GM18505 (cell line): ENCODE measurements around the gene NFILZ.

Experiments
- ATAC-seq: cut with Tn5 transposase; IDR thresholded peaks from one replicate; pipeline ENCODE4 v1.9.1; 2021; ENCODE audit not compliant: unreplicated experiment
- POLR2A ChIP-seq: IDR thresholded peaks from 4 replicates; pipeline ENCODE4 v1.6.1; 2011; ENCODE audit warnings: borderline replicate concordance; ENCODE audit not compliant: insufficient read depth, insufficient read length; ENCODE audit errors: extremely low read depth

NFILZ gene

DNA sequence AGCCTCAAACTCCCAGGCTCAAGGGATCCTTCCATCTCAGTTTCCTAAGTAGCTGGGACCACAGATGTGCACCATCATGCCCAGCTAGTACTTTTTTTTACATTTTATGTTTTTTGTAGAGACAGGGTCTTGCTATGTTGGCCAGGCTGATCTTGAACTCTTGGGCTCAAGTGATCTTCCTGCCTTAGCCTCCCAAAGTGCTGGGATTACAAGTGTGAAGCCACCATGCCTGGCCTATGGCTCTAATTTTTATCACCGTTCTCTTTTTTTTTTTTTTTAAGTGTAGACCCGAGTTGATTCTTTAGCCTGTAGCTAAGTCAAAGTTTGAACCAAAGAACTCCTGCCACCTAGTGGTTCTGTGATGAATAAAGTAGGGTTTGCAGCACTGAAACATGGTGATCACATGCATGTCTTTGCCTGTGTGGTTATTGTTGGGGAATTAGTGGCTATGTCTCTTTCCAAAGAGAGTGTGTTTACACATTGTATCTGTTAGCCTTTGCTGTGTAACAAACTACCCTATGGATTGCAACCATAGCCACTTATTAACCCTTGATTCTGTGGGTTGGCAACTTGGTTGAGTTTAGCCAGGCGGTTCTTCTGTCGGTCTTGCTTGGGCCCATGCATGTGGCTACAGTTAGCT is 11.6 kb downstream of the NFILZ start:
- ATAC-seq, result no peak
- no peak for TF ChIP-seq POLR2A

DNA sequence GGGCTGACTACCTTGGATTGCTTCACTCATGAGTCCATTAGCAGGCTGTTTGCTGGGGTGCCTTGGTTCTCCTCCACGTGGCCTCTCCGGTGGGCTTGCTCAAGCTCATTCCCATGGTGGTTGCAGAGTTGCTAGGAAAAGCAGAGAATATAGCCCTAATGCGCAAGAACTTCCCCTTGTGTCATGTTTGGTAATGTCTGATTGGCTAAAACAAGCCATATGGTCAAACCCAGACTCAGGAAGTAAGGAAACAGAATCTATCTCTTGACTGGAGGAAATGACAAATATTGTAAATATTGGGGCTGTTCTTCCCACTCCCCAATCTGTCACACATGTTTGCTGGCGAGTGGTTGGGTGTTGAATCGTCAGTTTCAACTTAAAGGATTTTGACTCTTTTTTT is 12.1 kb downstream of the NFILZ start:
- TF ChIP-seq POLR2A, result no peak
- no peak for ATAC-seq

DNA sequence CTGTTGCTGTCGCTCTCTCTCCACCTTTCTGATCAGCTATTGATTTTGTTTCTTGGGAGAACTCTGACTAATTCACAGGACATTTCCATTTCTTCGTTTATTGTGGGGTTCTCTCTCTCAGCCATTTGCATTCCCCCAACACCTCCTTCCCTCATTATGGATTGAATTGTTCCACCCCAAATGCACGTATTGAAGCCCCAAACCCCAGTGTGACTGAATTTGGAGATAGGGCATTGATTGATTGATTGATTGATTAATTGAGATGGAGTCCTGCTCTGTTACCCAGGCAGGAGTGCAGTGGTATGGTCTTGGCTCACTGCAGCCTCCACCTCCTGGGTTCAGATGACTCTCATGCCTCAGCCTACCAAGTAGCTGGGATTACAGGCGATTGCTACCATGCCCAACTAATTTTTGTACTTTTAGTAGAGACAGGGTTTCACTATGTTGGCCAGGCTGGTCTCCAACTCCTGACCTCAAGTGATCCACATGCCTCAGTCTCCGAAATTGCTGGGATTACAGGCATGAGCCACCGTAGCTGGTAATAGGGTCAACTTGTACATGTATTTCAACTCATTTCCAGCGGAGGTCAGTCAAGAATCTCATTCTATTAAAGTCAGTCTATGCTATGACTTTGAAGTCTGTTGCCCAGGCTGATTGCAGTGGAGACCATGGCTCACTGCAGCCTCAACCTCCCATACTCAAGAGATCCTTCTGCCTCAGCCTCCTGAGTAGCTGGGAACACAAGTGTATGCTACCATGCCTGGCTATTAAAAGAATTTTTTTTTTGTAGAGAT is 13.6 kb downstream of the NFILZ start:
- no peak for TF ChIP-seq POLR2A
- ATAC-seq, result no peak

DNA sequence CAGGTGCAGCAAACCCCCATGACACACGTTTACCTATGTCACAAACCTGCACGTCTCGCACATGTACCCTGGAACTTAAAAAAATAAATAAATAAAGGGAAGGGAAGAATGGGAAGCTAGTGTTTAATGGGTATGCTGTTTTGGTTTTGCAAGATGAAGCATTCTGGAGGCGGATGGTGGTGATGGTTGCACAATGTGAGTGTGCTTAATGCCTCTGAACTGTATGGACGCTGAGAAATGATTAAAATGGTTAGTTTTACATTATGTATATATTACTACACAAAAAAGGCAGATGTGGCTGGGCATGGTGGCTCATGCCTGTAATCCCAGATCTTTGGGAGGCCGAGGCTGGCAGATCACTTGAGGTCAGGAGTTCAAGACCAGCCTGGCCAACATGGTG is 17.8 kb downstream of the NFILZ start:
- ATAC-seq, result no peak
- TF ChIP-seq POLR2A, result no peak

DNA sequence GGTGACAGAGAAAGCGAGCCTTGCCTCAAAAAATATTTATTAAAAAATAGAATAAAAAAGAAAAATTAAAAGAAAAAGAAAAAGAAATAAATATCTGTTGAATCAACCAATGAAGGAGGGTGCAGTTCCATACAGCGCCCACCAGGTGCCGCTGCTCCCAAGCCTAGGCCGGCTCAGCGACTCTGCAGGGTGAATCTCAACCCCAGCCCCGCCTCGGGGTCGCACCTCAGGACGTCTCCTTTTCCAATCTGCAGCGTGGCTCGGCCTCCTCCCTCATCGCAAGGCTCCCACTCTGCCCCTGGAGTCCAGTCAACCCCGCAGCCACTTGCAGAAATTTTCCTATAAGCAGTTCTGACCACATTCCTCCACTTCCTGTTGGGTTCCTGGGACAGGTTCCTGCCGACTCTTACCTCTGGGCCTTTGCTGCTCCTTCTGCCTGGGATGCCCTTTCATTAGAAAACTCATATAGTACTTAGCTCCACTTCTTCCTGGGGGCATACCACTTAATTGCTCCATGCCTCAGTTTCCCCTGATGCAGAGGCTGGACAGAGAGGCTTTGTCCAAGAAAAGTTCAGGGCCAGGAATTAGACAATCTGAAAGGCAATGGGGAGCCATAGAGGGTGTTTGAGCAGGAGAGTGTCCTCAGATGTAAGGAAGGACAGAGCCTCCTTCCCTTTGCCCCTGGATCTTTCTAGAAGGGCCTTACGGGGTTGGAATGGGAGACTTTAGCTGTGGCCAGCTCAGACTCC is 24.3 kb downstream of the NFILZ start:
- TF ChIP-seq POLR2A, result no peak
- no peak for ATAC-seq

DNA sequence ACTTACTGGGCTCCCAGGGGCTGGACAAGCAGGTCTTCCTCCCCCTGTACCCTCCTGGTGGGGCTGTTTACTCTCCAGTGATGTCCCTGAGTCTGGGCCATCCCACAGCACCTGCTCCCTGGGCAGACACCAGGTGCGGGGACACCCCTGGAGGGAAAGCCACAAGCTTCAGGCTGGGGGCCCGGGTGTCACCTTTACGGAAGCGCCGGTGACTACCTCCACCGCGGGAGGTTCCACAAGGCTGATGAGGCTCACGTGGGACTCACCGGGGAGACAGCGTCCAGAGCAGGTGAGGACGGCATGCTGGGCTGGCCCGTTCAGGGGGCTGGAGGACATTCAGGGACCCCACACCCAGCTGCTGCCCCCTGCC is 24.9 kb downstream of the NFILZ start:
- ATAC-seq, result no peak
- no peak for TF ChIP-seq POLR2A

DNA sequence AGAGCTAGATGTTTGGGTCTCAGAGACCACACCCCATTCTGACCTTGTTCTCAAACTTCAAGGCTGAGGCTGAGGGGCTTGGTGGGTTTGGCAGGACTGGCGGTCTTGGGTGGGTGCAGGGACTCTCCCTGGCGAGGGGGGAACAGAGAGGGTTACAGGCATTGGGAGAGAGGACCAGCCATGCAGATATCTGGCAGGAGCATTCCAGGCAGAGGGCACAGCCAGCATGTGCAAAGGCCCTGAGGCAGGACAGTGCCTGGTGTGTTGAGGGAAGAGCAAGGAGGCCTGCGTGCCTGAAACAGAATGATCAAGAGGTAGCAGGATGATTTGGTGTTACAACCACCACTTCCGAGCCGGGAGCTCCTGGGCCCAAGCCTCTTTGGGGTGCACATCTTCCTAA is 27.4 kb downstream of the NFILZ start:
- ATAC-seq, result no peak
- TF ChIP-seq POLR2A, result no peak

DNA sequence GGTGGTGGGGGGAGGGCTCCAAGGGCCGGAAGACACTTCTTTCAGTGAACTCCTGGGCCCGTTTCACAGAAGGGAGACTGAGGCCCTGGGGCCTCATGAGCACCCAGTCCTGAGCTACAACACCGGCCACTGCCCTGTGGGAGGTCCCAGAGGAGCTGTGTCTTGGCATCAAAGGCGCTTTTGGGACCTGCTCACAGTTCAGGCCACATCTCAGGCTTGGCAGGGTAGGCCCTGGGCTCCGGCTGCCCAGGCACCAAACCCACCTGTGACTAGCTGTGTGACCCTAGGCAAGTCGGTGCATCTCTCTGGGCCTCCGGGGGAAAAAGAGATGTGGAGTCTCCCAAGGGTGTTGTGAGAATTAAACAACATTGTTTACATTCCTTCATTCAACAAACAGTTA is 29.5 kb downstream of the NFILZ start:
- ATAC-seq, result no peak
- no peak for TF ChIP-seq POLR2A

DNA sequence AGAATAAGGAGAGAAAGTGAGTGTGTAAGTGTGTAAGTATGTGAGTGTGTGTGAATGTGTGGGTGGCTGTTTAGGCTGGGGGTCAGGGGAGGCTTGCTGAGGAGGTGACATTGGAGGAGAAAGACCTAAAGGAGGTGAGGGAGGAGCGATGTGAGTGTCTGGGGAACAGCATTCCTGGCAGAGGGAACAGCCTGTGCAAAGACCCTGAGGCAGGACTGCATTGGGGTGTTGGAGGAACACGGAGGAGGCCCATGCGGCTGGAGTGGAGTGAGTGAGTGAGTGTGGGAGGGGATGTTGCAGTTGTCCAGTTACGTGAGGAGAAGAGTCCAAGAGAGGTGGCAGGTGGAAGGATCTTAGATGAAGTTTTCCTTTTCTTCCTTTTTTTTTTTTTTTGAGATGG is 31.8 kb downstream of the NFILZ start:
- no peak for TF ChIP-seq POLR2A
- ATAC-seq, result no peak

DNA sequence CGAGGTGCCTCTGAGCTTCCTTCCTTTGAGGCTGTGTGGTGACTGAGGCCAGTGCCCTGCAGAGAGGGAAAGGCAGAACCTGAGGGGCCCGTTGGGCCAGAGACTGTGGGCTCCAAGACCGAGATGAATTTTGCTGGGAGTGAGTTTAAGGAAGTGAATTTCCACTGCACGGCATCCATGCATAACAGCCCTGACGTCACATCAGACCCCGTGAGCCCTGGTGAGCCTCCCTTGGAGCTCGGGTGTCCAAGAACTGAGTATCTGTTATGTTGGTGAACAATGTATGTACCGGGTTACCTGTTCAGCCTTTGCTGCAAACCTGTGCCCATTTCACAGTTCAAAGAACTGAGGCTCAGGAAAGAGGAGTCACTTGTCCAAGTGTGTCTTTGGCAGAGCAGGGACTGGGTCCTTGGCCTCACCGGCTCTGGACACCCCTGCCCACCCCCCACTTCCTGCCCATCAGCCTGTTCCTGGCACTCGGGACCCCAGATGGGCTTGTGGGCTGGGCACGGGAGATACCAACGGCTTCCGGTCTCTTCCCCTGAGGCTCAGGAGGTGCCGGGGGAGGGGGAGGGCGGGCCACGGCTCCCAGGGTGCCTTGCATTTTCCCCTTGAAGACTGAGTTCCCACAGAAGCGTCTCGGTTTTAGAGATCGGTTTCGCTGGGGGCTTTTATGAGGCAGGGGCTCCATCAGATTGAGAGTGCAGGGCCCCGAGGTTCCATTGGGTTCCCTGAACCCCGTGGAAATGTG is 33.7 kb downstream of the NFILZ start:
- no peak for ATAC-seq
- no peak for TF ChIP-seq POLR2A

DNA sequence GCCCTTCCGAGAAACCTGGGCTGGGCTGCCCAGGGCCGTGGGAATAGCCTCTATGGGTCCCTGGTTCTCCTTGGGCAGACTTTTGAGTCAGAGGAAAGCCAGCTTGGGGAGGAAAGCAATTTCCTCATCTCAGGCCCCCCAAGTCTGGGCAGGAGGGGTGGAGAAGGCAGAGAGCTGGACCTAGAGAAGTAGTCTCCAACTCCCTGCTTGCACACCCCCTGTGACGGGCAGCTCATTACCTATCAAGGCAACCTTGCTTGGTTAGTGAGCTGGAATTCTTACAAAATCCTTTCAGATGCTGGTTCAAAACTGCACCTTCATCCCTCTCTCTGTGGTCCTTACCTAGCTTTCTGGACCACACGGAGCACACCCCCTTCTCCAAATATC is 34.2 kb downstream of the NFILZ start:
- ATAC-seq, result no peak
- no peak for TF ChIP-seq POLR2A

DNA sequence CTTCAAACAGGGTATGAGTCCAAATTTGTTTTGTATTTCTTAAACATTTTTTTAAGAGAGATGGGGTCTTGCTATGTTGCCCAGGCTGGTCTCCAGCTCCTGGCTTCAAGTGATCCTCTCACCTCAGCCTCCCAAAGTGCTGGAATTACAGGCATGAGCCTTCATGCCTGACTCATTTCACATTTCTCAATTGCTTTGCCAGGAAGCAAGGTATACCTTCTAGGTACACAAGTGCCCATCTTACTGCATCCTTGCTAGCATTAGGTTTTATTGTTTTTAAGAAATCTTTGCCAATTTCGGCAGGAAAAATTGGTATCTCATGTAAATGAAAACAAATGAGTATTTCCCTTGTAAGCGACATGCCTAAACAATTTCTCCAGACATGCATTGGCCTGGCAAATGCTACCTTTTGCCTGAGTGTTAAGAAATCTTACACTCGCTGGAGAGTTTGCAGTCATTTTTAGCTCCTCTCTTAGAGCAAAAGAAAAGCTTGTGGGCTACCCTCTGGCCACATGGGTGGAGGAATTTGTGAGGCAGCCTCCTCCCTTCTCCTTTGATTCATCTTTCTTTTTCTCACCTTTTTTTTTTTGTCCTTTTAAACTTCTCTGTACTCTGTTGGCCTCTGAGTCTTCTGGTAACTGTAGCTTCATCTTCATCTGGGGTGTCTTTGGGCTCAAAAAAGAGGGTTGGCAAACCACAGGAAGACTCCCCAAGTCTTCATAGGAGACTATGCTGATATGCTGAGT is 35.2 kb downstream of the NFILZ start:
- TF ChIP-seq POLR2A, result no peak
- ATAC-seq, result no peak

DNA sequence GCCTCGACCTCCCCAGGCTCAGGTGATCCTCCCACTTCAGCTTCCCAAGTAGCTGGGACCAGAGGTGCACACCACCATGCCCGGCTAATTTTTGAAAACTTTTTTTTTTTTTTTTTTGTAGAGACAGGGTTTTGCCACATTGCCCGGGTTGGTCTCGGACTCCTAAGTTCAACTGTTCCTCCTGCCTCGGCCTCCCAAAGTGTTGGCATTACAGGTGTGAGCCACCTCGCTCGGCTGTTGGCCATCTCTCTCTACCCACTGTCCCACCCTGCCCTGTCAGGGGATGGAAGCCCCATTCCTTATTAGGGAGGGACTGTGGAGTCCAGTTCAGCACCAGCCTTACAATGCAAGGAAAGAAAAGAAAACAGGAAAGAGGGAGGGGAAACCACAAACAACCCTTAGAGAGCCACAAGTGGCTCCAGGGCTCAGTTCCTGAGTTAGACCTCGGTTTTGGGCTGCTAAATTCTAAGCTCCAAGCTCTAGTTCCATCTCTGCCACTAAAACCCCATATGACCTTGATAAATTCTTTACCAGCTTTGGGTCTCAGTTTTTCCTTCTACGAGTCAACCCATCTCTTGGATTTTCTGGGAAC is 36.5 kb downstream of the NFILZ start:
- no peak for ATAC-seq
- no peak for TF ChIP-seq POLR2A

DNA sequence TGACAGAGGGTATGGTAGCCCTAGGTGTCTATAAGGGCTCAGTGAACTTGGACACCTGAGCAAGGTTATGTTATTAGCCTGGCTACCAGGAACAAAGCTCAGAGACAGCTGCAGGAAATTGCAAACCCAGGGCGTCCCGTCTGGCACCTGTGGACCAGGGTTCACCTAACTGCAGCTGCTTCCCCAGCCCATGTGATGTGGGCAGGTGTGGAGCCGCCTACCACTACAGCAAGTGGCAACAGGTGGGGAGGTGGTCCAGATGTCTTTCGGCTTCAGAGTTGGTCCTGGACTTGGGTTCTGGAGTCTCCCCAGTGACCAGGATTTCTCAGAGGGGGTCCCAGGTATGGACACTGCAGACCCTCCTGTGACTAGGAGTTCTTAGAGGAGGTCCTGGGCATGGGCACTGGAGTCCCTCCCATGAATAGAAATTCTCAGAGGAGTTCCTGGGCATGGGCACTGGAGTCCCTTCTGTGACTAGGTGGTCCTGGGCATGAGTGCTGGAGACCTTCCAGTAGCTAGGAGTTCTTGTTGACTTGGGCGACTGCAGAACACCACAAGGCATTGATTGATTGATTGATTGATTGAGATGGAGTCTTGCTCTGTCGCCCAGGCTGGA is 43.0 kb downstream of the NFILZ start:
- TF ChIP-seq POLR2A, result no peak
- ATAC-seq, result no peak
